GM19468 (cell line): ENCODE results near the gene CCDC51.

ENCODE experiments used
- ATAC-seq: cut with Tn5 transposase; IDR thresholded peaks from one replicate; pipeline ENCODE4 v1.9.1; 2021; ENCODE audit warnings: mild to moderate bottlenecking, moderate library complexity, moderate number of reproducible peaks; ENCODE audit not compliant: unreplicated experiment; ENCODE audit errors: extremely low read depth

CCDC51 gene

DNA sequence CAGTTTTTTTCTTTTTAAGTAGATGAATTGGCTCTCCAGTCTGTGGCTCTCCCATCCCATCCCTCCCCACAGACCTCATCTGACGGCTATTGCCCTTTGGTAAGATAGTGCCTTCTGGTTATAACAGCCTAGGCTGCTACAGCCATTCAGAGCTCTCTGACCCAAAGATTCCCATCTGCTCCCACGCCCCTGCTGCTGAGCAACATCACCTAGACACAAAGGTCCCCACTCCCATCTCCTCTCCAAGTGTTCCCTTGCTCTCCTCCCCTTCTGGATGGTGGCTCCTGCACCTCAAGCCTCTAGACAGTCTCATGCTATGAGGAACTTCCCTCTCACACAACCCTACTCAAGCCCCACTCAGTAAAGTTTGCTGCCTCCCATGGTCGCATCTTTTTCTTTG, 44.2 kb downstream of the CCDC51 start:
- ATAC-seq, result no peak

DNA sequence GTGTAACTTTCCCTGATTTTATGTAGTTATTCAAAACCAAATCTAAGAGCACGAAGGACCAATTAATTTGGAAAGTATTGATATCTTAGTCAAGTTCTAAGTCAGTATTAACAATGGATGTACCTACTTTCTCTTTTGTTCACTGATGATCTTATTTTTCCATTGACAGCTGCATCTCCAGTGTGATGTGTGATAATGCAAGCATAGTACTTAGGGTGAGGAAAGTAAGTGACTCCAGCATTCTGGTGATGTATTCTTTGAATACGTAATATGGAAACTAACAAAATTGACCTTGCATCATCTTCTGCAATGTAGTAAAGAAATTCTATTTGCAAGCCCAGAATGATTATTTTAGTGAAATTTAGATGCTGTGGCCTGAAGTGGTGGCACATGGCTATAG, 45.5 kb downstream of the CCDC51 start:
- ATAC-seq, result no peak

DNA sequence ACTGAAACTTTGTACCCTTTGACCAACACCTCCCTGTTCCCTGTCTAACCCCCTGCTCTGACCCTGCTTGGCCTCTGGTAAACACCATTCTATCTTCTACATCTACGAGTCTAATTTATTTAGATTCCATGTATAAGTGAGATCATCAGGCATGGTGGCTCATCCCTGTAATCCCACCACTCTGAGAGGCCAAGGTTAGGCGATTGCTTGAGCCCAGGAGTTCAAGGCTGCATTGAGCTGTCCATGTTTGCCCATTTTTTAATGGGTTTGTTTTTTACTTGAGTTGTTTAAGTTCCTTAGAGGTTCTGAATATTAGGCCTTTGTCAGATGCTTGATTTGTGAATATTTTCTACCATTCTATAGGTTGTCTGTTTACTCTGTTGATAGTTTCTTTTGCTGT, 51.0 kb downstream of the CCDC51 start:
- no peak for ATAC-seq

DNA sequence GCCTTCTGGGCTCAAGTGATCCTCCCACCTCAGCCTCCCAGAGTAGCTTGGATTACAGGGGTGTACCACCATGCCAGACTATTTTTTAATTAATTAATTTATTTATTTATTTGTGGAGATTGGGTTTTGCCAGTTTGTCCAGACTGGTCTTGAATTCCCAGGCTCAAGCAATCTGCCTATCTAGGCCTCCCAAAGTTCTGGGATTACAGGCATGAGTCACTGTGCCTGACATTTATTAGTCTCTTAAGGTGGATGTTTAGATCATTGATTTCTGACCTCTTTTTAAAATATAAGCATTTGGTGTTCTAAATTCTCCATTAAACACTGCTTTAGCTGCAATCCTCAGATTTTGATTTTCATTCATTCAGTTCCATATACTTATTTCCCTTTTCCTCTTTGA, 52.3 kb downstream of the CCDC51 start:
- no peak for ATAC-seq
